Measurements from ENCODE around the gene CRCP.
"Not testable (repeated sequence)": the region's sequence is repeated elsewhere in the genome, so short reads cannot be mapped to it uniquely, and the experiment has no call there.

CRCP gene

DNA sequence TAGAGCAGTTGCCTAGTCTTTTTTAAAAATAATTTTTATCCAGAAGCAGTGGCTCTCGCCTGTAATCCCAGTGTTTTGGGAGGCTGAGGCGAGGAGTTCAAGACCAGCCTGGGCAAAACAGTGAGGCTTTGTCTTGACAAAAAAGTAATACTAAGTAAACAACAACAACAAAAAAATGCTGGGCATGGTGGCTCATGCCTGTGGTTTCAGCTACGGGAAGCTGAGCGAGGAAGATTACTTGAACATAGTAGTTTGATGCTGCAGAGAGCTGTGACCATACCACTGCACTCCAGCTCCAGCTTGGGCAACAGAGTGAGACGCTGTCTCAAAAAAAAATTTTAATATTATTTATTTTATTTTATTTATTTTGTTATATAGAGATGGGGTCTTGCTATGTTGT is 59.2 kb downstream of the CRCP start:
- TF ChIP-seq EZH2 (IDR thresholded peaks at IDR 0.05), result no peak
- TF ChIP-seq FOXP2 (optimal IDR thresholded peaks at IDR 0.05; ENCODE audit: control extremely low read depth, extremely low read length, insufficient read depth), result no peak
- TF ChIP-seq POLR2AphosphoS5 (IDR thresholded peaks at IDR 0.05; ENCODE audit: borderline replicate concordance, low read depth, low read length), result no peak
- H3K27ac ChIP-seq, result no peak overlapping the region
- DNase-seq (ENCODE audit: low read depth, low spot score), result no peak
- no peak overlapping the region for H3K9ac ChIP-seq (ENCODE audit: insufficient read length)
- no peaks in the 10 kb centered on the region for H3K36me3 ChIP-seq (ENCODE audit: insufficient read depth, low read length)
- H3K4me3 ChIP-seq, result no peak overlapping the region
- no peaks in the 10 kb centered on the region for H3K9me3 ChIP-seq (ENCODE audit: low read depth, low read length)

DNA sequence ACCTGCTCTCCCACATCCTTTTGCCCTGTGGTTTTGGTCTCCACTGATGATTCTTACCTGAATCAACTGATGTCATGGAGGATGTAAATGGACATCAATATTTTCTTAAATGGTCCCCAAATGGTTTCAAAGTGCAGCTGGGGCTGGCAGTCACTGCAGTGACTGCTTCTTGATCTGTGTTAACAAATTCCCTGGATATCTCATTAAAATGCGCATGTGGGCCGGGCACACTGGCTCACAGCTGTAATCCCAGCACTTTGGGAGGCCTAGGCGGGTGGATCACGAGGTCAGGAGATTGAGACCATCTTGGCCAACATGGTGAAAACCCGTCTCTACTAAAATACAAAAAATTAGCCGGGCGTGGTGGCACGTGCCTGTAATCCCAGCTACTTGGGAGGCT is 60.4 kb downstream of the CRCP start:
- not testable (repeated sequence) for H3K4me3 ChIP-seq; H3K36me3 ChIP-seq (ENCODE audit: insufficient read depth, low read length); H3K9ac ChIP-seq (ENCODE audit: insufficient read length); H3K9me3 ChIP-seq (ENCODE audit: low read depth, low read length); H3K27ac ChIP-seq; DNase-seq (ENCODE audit: low read depth, low spot score)

DNA sequence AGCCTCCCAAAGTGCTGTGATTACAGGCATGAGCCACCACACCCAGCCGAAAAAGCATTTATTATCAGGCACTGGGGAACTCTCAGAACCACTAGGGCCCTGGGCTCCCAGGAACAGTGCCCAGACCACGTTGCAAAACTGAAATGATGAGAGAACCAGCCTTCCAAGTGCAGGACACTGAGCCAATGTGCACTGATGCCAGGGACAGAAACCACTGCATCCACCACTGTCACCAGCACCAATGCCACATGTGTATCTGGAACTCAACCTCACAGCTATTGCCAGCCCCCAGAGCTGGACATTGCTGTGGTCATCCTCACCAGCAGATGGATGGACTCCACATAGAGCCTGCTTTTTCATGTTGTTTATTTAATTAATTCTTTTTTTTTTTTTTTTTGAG is 62.3 kb downstream of the CRCP start:
- no peak for TF ChIP-seq POLR2AphosphoS5 (IDR thresholded peaks at IDR 0.05; ENCODE audit: borderline replicate concordance, low read depth, low read length)
- TF ChIP-seq EZH2 (IDR thresholded peaks at IDR 0.05), result no peak
- TF ChIP-seq FOXP2 (optimal IDR thresholded peaks at IDR 0.05; ENCODE audit: control extremely low read depth, extremely low read length, insufficient read depth), result no peak
- no peak overlapping the region for H3K9ac ChIP-seq (ENCODE audit: insufficient read length)

DNA sequence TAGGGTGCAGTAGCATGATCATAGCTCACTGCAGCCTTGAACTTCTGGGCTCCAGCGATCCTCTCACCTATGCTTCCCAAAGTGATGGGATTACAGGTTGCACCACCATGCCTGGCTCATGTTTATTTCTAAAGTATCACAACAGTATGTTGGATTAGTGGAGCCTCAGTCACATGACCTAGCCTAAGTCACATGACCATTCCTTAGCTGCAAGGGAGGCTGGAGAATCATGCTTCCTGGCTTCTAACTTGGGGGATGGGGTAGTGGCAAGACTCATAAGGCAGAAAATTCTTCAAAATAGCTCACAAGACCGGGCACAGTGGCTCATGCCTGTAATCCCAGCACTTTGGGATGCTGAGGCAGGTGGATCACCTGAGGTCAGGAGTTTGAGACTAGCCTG is 63.6 kb downstream of the CRCP start:
- no peak overlapping the region for H3K27ac ChIP-seq
- H3K9me3 ChIP-seq (ENCODE audit: low read depth, low read length), result no peaks in the 10 kb centered on the region
- DNase-seq (ENCODE audit: low read depth, low spot score), result no peak
- H3K36me3 ChIP-seq (ENCODE audit: insufficient read depth, low read length), result no peaks in the 10 kb centered on the region
- H3K9ac ChIP-seq (ENCODE audit: insufficient read length), result no peak overlapping the region
- H3K4me3 ChIP-seq, result no peak overlapping the region
- TF ChIP-seq FOXP2 (optimal IDR thresholded peaks at IDR 0.05; ENCODE audit: control extremely low read depth, extremely low read length, insufficient read depth), result no peak
- no peak for TF ChIP-seq POLR2AphosphoS5 (IDR thresholded peaks at IDR 0.05; ENCODE audit: borderline replicate concordance, low read depth, low read length)
- TF ChIP-seq EZH2 (IDR thresholded peaks at IDR 0.05), result no peak

More for the DNA sequence above, 62.3 kb downstream of the CRCP start:
- no peak overlapping the region for H3K4me3 ChIP-seq
- H3K27ac ChIP-seq, result no peak overlapping the region
- no peaks in the 10 kb centered on the region for H3K9me3 ChIP-seq (ENCODE audit: low read depth, low read length)
- no peaks in the 10 kb centered on the region for H3K36me3 ChIP-seq (ENCODE audit: insufficient read depth, low read length)
- no peak for DNase-seq (ENCODE audit: low read depth, low spot score)

GRCh38 chr7:66181329-66181728 is 66.7 kb downstream of the CRCP start:
- no peak overlapping the region for H3K9ac ChIP-seq (ENCODE audit: insufficient read length)
- H3K27ac ChIP-seq, result no peak overlapping the region
- H3K36me3 ChIP-seq (ENCODE audit: insufficient read depth, low read length), result no peaks in the 10 kb centered on the region
- H3K9me3 ChIP-seq (ENCODE audit: low read depth, low read length), result peaks cover 2% of the 10 kb centered on the region; the same call in 1 of the 2 replicates
- H3K4me3 ChIP-seq, result no peak overlapping the region
- DNase-seq (ENCODE audit: low read depth, low spot score), result no peak
- TF ChIP-seq FOXP2 (optimal IDR thresholded peaks at IDR 0.05; ENCODE audit: control extremely low read depth, extremely low read length, insufficient read depth), result no peak
- no peak for TF ChIP-seq EZH2 (IDR thresholded peaks at IDR 0.05)
- TF ChIP-seq POLR2AphosphoS5 (IDR thresholded peaks at IDR 0.05; ENCODE audit: borderline replicate concordance, low read depth, low read length), result no peak

DNA sequence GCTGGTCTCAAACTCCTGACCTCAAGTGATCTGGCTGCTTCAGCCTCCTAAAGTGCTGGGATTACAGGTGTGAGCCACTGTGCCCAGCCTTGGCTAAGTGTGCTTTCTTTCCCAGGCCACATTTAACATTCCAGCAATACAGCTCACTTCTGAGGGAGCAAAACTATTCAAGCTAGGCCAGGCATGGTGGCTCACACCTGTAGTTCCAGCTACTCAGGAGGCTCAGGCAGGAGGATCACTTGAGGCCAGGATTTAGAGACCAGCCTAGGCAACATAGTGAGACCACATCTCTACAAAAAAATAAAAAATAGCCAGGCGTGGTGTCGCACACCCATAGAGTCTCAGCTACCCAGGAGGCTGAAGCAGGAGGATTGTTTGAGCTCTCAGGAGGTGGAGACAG is 67.2 kb downstream of the CRCP start:
- Histone ChIP-seq H3K27ac (no peak overlapping the region), H3K4me3 (no peak overlapping the region), H3K36me3 (ENCODE audit: insufficient read depth, low read length) (no peaks in the 10 kb centered on the region), H3K9ac (ENCODE audit: insufficient read length) (no peak overlapping the region), H3K9me3 (ENCODE audit: low read depth, low read length) (peaks cover 2% of the 10 kb centered on the region; the same call in 1 of the 2 replicates)
- TF ChIP-seq FOXP2 (optimal IDR thresholded peaks at IDR 0.05; ENCODE audit: control extremely low read depth, extremely low read length, insufficient read depth), result no peak
- TF ChIP-seq EZH2 (IDR thresholded peaks at IDR 0.05), result no peak
- TF ChIP-seq POLR2AphosphoS5 (IDR thresholded peaks at IDR 0.05; ENCODE audit: borderline replicate concordance, low read depth, low read length), result no peak
- no peak for DNase-seq (ENCODE audit: low read depth, low spot score)

DNA sequence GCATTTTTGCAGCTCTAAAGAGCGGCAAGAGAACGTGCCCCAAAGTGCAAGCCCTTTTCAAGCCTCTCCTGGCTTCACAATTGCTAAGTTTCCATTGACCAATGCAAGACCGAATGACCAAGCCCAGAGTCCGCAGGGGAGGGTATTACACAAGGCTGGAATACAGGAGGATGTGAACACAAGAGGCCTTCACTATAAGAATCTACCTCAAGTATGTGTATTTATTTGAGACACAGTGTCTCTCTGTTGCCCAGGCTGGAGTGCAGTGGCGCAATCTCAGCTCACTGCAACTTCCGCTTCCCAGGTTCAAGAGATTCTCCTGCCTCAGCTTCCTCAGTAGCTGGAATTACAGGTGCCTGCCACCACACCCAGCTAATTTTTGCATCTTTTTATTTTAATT is 68.3 kb downstream of the CRCP start:
- Histone ChIP-seq H3K9ac (ENCODE audit: insufficient read length) (no peak overlapping the region), H3K36me3 (ENCODE audit: insufficient read depth, low read length) (no peaks in the 10 kb centered on the region)
- no peak for DNase-seq (ENCODE audit: low read depth, low spot score)

GRCh38 chr7:66183700-66184099 is 69.1 kb downstream of the CRCP start:
- Histone ChIP-seq H3K9ac (ENCODE audit: insufficient read length) (no peak overlapping the region), H3K9me3 (ENCODE audit: low read depth, low read length) (peaks cover 2% of the 10 kb centered on the region; the same call in 1 of the 2 replicates), H3K4me3 (no peak overlapping the region), H3K27ac (no peak overlapping the region), H3K36me3 (ENCODE audit: insufficient read depth, low read length) (no peaks in the 10 kb centered on the region)
- TF ChIP-seq POLR2AphosphoS5 (IDR thresholded peaks at IDR 0.05; ENCODE audit: borderline replicate concordance, low read depth, low read length) (no peak), FOXP2 (optimal IDR thresholded peaks at IDR 0.05; ENCODE audit: control extremely low read depth, extremely low read length, insufficient read depth) (no peak), EZH2 (IDR thresholded peaks at IDR 0.05) (no peak)
- DNase-seq (ENCODE audit: low read depth, low spot score), result no peak

More for the DNA sequence above, 68.3 kb downstream of the CRCP start:
- TF ChIP-seq EZH2 (IDR thresholded peaks at IDR 0.05), result no peak
- no peak for TF ChIP-seq POLR2AphosphoS5 (IDR thresholded peaks at IDR 0.05; ENCODE audit: borderline replicate concordance, low read depth, low read length)
- no peak for TF ChIP-seq FOXP2 (optimal IDR thresholded peaks at IDR 0.05; ENCODE audit: control extremely low read depth, extremely low read length, insufficient read depth)
- H3K27ac ChIP-seq, result no peak overlapping the region
- peaks cover 2% of the 10 kb centered on the region; the same call in 1 of the 2 replicates for H3K9me3 ChIP-seq (ENCODE audit: low read depth, low read length)
- H3K4me3 ChIP-seq, result no peak overlapping the region

GRCh38 chr7:66185680-66186187 is 71.1 kb downstream of the CRCP start:
- Histone ChIP-seq H3K4me3 (no peak overlapping the region), H3K9ac (ENCODE audit: insufficient read length) (no peak overlapping the region), H3K27ac (no peak overlapping the region), H3K36me3 (ENCODE audit: insufficient read depth, low read length) (no peaks in the 10 kb centered on the region), H3K9me3 (ENCODE audit: low read depth, low read length) (peaks cover 2% of the 10 kb centered on the region; the same call in 1 of the 2 replicates)
- TF ChIP-seq POLR2AphosphoS5 (IDR thresholded peaks at IDR 0.05; ENCODE audit: borderline replicate concordance, low read depth, low read length) (no peak), EZH2 (IDR thresholded peaks at IDR 0.05) (no peak), FOXP2 (optimal IDR thresholded peaks at IDR 0.05; ENCODE audit: control extremely low read depth, extremely low read length, insufficient read depth) (no peak)
- DNase-seq (ENCODE audit: low read depth, low spot score), result no peak
